ENCODE results near the gene GNAO1.
A peak's percentile ranks its signal among the peaks of the same experiment; 100 is the strongest.

GNAO1 gene

DNA sequence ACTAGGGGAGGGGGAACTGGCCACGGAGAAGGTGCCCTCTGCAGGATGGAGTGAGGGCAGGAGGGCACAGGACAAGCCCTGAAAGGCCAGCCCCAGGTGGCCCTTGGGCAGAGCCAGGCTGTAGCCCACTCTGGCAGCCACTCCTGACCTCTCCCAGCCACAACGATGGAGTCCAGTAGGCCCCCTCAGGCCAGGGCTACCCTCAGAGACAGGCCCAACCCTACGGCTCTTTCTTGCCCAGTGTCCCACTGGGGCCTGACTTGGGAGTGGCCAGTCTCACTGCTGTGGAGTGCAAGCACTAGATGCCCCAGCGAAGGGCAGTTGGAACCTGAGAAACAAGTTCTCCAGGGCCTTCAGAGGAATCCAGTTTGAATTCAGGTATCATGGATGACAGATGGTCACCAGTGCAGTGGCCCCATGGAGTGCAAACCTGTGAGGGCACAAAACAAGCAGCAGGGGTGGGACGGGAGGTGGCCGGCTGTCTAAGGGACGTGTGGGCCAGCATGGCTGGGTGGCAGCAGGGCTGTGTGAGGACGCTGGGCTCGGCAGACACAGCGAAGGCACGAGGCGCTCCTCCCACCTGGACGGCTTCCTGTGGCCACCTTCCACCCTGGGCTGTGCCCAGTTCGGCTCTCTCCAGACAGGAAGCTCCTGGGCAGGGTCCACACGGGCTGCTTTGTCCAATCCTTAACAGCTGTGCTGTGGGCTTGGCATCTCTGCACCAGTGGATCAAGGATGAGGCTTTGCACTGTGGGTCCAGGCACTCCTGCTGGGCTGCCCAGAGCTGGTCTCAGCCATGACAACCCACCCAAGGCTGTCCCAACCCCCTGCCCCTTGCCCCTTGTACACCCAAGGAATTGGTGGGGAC is 162.0 kb downstream of the GNAO1 start:
- no peak for TF ChIP-seq CTCF (IDR thresholded peaks at IDR 0.05; ENCODE audit: control insufficient read depth, insufficient read depth, low read depth, low read length, missing control alignments)
- no peak overlapping the region for H3K4me3 ChIP-seq (ENCODE audit: control insufficient read depth, low read depth, low read length)
- DNase-seq (ENCODE audit: low read depth): no peak

- no peak overlapping the region for H3K4me3 ChIP-seq (ENCODE audit: control insufficient read depth, low read depth, low read length)
- TF ChIP-seq CTCF (IDR thresholded peaks at IDR 0.05; ENCODE audit: control insufficient read depth, insufficient read depth, low read depth, low read length, missing control alignments): no peak
- DNase-seq (ENCODE audit: low read depth): no peak
Observed at GRCh38 chr16:56354016-56354415, 162.7 kb downstream of the GNAO1 start.

- DNase-seq (ENCODE audit: low read depth): no peak
- H3K4me3 ChIP-seq (ENCODE audit: control insufficient read depth, low read depth, low read length): no peak overlapping the region
- no peak for TF ChIP-seq CTCF (IDR thresholded peaks at IDR 0.05; ENCODE audit: control insufficient read depth, insufficient read depth, low read depth, low read length, missing control alignments)
Observed at GRCh38 chr16:56354746-56355145, 163.5 kb downstream of the GNAO1 start.

GRCh38 chr16:56355221-56355620 is 163.9 kb downstream of the GNAO1 start:
- no peak for DNase-seq (ENCODE audit: low read depth)
- TF ChIP-seq CTCF (IDR thresholded peaks at IDR 0.05; ENCODE audit: control insufficient read depth, insufficient read depth, low read depth, low read length, missing control alignments): no peak
- no peak overlapping the region for H3K4me3 ChIP-seq (ENCODE audit: control insufficient read depth, low read depth, low read length)

DNA sequence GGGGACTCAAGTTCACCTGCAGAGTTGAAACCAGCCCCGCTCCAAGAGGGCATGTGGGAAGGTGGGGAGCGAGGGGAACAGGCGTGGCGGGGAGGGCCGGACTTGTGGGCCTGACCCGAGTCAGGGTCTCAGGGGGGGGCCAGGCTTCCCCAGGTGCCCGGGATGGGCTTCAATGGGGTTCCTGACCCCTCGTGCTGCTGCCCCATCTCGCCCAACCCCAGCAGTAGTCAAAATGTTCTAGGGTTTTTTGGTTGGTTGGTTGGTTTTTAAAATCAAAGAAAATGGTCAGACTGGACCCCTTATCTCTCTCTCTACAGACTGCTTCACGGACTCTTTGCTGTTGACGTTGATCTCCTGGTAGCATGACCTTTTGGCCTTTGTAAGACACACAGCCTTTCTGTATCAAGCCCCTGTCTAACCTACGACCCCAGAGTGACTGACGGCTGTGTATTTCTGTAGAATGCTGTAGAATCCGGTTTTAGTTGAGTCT is 164.5 kb downstream of the GNAO1 start:
- no peak for TF ChIP-seq CTCF (IDR thresholded peaks at IDR 0.05; ENCODE audit: control insufficient read depth, insufficient read depth, low read depth, low read length, missing control alignments)
- H3K4me3 ChIP-seq (ENCODE audit: control insufficient read depth, low read depth, low read length): no peak overlapping the region
- DNase-seq (ENCODE audit: low read depth): no peak

GRCh38 chr16:56356276-56357240 is 165.3 kb downstream of the GNAO1 start:
- peak; percentile 37 for DNase-seq (ENCODE audit: low read depth)
- H3K4me3 ChIP-seq (ENCODE audit: control insufficient read depth, low read depth, low read length): peak overlapping the region; percentile 53
- TF ChIP-seq CTCF (IDR thresholded peaks at IDR 0.05; ENCODE audit: control insufficient read depth, insufficient read depth, low read depth, low read length, missing control alignments): peak; percentile 95
